Choroid plexus epithelial cell (primary cell): ENCODE measurements around the gene ASCL4.

Experiments used
- DNase-seq: peaks from one replicate; pipeline ENCODE4 v3.0.0-alpha.2; 2010; ENCODE audit warnings: low read depth
- H3K4me3 ChIP-seq: 2 replicates; pipeline ENCODE4 v1.5.1; 2011; ENCODE audit warnings: low read depth, mild to moderate bottlenecking, control low read depth, low read length, moderate library complexity
- TF ChIP-seq, protein P1 (sequence below): conservative IDR thresholded peaks from 2 replicates; pipeline ENCODE4 v1.5.1; 2011; ENCODE audit warnings: low read depth, mild to moderate bottlenecking, control low read depth, inconsistent platforms, low read length, moderate library complexity

Gene ASCL4

DNA sequence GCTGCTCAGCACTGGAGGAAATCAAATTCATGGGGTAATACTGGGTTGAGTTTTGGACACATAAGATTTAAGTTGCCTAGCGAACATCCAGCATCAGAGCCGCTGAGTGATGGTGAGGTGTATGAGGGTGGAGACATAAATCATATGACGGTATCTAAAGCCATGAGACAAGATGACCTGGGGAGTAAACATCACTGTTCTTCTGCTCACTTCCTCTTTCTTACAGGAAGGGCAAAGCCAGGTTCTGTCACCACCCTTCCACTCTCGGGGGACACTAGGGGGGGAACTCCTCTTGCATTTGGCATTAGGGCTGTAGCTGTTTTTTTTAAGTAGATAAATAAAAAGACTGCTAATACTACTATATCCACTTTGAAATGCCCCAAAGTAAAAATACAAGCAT is 37.6 kb upstream of the ASCL4 start:
- TF ChIP-seq, protein P1, sequence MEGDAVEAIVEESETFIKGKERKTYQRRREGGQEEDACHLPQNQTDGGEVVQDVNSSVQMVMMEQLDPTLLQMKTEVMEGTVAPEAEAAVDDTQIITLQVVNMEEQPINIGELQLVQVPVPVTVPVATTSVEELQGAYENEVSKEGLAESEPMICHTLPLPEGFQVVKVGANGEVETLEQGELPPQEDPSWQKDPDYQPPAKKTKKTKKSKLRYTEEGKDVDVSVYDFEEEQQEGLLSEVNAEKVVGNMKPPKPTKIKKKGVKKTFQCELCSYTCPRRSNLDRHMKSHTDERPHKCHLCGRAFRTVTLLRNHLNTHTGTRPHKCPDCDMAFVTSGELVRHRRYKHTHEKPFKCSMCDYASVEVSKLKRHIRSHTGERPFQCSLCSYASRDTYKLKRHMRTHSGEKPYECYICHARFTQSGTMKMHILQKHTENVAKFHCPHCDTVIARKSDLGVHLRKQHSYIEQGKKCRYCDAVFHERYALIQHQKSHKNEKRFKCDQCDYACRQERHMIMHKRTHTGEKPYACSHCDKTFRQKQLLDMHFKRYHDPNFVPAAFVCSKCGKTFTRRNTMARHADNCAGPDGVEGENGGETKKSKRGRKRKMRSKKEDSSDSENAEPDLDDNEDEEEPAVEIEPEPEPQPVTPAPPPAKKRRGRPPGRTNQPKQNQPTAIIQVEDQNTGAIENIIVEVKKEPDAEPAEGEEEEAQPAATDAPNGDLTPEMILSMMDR, result no peak
- H3K4me3 ChIP-seq, result no peak overlapping the region
- no peak for DNase-seq

DNA sequence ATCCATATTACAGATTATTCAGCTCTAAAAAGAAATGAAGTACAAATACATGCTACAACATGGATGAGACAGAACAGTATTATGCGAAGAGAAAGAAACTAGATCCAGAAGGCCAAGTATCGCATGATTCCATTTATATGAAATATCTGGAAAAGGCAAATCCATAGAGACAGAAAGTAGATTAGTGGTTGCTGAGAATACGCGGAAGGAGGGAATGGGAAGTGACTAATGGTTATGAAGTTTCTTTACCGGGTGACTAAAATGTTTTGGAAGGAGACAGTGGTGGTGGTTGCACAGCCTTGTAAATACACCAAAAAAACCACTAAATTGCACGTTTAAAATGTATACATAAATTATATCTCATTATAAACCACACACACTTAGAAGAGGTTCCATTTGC is 26.0 kb upstream of the ASCL4 start:
- peak; percentile 77 for DNase-seq
- no peak overlapping the region for H3K4me3 ChIP-seq
- TF ChIP-seq, protein P1, result no peak

DNA sequence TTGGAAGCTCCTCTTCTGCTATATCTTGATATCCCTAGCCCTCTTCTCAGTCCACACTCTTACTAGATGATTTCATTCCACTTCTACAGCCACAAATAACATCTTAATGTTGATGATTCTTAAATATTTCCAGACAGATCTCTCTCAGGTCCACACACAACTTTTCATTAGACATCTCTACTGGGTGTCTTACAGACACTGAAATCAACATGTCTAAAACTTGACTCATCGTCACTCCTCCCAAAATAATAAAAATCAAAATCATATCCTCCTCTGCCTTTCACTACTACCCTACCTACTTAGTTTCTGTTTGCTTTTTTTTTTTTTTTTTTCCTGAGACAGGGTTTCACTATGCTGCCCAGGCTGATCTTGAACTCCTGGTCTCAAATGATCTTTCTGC is 25.4 kb upstream of the ASCL4 start:
- H3K4me3 ChIP-seq, result no peak overlapping the region
- peak; percentile 31 for DNase-seq
- TF ChIP-seq, protein P1, result no peak

DNA sequence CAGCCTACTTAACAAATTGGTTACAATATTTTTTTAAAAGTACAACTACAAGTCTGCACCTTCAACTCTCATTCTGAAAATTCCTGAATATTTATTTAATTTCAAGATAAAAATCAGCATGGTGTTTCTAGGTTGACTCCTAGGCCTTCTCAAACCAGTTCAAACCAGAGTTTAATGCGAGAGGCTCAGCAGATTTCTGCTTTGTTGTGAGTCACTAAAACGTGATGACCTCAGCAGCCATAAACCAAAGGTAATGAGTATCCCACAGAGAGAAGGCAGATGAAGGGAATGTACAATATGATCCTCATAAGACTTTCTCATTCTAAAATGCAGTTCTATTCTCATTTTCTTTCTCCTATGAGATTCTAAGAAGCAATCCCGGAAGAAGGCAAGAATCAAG is 15.1 kb upstream of the ASCL4 start:
- TF ChIP-seq, protein P1, result no peak
- peak overlapping the region; percentile 93 for H3K4me3 ChIP-seq
- DNase-seq, result peak; percentile 89

DNA sequence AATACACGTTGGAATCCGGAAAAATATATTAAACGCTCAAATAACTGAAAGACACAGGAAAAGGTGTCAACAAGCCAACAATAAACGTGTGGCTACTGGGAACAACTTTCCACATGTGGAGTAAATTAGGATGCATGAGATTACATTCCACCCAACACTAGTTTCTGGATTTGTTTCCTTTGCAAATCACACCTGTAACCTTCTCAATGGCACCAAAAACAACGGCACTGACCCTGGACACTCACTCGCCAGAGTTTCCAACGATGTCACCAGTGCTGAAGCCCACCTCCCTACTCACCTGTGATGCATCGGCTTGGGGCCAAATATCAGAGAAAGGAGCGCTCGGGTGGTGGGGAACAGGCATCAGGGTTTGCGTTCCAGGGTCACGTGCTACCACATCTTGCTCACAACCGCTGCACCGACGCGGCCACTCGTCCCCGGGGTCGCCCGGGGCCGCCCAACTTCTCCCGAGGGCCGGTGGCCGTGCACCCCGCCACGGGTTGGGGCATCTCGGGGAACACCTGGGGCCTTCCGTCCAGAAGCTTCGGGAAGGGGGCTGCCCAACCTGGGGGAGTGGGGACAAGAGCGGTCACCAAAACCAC is 14.2 kb upstream of the ASCL4 start:
- TF ChIP-seq, protein P1, result no peak
- H3K4me3 ChIP-seq, result peak overlapping the region; percentile 93
- DNase-seq, result peak; percentile 14

DNA sequence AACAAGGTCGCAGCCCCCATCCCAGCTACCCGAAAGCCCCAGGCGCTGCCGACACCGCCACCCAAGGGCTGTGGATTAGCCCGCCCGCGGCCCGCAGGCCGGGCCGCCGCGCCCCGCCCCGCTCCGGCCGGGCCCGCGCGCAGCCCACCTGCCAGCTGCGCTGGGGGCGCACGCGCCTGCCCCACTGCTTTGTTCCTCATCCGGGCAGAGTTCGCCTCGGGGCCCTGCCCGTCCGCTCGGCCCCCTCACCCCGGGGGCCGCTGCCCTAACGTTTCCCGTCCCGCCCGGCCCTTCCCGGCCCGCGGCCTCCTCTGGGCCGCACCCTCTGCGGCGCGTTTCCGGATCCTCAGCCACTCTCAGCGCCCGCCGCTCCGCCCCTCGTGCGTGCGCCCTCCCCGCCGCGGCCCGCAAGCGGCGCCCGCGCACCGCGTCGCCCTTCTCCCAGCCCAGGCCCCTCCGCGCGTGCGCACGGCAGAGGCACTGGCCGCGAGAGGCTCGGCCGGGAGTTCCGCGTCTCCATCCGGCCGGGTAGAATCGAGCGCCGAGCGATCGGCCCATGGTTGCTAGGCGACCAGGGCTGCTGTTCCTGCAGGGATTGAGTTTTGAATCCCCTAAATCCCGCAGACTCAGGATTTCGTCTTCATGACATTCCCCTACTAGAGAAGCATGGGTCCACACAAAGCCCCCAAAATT is 13.5 kb upstream of the ASCL4 start, which contains the start of gene PRDM4:
TSS of gene PRDM4 (minus strand) at position 329 of the 693 bp plus-strand sequence. CDS start 622 bp downstream, outside the sequence.
- peak; percentile 96 for DNase-seq
- TF ChIP-seq, protein P1, result no peak
- H3K4me3 ChIP-seq, result peak within 1 kb of the TSS; percentile 93

DNA sequence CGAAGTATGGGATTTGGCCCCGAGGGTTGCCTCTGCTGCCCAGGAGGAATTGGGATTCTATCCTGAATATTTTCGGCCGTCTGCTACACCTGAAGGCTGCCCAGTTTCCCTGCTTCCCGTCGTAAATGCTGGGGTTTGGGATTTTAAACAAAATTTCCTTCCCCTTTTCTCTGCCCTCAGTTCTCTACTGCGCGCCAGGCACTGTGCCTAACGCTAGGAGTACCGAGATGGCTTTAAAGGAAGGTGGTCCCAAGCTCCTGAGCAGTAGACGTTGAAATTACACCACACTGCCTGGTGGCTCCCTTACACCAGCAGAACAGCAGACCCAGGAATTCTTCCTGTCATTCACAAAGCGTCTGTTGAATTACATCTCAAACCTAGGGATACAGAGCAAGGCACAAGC is 13.0 kb upstream of the ASCL4 start:
- TF ChIP-seq, protein P1, result no peak

More for the DNA sequence above, 13.0 kb upstream of the ASCL4 start:
- peak; percentile 14 for DNase-seq
- H3K4me3 ChIP-seq, result peak overlapping the region; percentile 93
